Activated naive CD4-positive, alpha-beta T cell treated with anti-CD3 and anti-CD28 coated beads, Interleukin-2, amount 50 U/mL, for 24 hours (primary cell): ENCODE measurements around the gene PROM1.

Experiments used
- H3K27ac Mint-ChIP-seq: one replicate; pipeline ENCODE4 v1.8.0; 2021; ENCODE audit warnings: mild to moderate bottlenecking, mixed read lengths
- H3K27me3 Mint-ChIP-seq: one replicate; pipeline ENCODE4 v1.8.0; 2021; ENCODE audit warnings: mixed read lengths
- H3K36me3 Mint-ChIP-seq: one replicate; pipeline ENCODE4 v1.8.0; 2021; ENCODE audit warnings: mixed read lengths
- H3K4me1 Mint-ChIP-seq: one replicate; pipeline ENCODE4 v1.8.0; 2021; ENCODE audit warnings: mixed read lengths
- H3K4me3 Mint-ChIP-seq: one replicate; pipeline ENCODE4 v1.8.0; 2021; ENCODE audit warnings: mild to moderate bottlenecking, mixed read lengths
- H3K9me3 Mint-ChIP-seq: one replicate; pipeline ENCODE4 v1.8.0; 2021; ENCODE audit warnings: mixed read lengths

The PROM1 gene

DNA sequence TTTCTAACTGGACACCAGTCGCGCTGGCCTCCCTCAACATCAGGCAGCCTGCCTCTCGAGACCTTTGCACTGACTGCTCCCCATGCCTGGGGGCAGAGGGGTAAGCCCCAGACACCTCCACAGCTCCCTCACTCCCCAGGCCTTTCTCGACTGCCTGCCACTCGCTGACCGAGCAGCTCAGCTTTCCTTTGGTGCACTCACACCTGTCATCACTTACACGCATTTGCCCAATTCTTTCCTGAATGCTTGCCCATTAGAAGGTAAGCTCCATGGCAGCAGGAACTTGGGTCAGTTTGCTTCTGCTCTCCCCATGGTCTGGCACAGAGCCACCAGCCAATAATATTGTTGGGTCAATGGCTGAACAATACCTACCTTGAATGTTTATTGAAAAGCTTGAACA lies 32.2 kb upstream of the PROM1 start:
- H3K27me3 Mint-ChIP-seq, result no peaks in the 10 kb centered on the region
- no peaks in the 10 kb centered on the region for H3K4me1 Mint-ChIP-seq
- H3K4me3 Mint-ChIP-seq, result no peak overlapping the region
- no peaks in the 10 kb centered on the region for H3K36me3 Mint-ChIP-seq
- H3K9me3 Mint-ChIP-seq, result no peaks in the 10 kb centered on the region
- H3K27ac Mint-ChIP-seq, result no peak overlapping the region

GRCh38 chr4:16114546-16114945 lies 30.7 kb upstream of the PROM1 start:
- Mint-ChIP-seq H3K27ac (no peak overlapping the region), H3K9me3 (no peaks in the 10 kb centered on the region), H3K4me1 (no peaks in the 10 kb centered on the region), H3K36me3 (no peaks in the 10 kb centered on the region), H3K4me3 (no peak overlapping the region), H3K27me3 (no peaks in the 10 kb centered on the region)

DNA sequence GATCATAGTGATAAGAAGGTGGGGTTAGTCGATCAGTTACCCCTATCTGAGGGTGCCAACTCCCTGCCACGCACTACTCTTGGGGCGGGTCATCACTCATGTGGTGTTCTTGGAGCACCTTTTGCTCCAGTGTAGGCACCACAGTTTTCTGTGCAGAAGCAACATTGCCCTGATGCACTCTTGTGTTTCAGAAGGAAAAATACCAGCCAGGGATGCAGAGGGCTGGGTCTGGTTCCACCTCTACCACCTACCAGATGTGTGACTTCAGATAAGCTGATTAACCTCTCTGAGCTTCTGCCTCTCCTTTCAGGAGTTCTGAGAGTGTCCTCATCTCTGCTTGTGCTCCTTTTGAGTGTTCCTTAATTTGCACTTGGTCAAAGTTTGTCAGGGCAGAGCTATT lies 29.9 kb upstream of the PROM1 start:
- no peaks in the 10 kb centered on the region for H3K4me1 Mint-ChIP-seq
- no peaks in the 10 kb centered on the region for H3K36me3 Mint-ChIP-seq
- no peaks in the 10 kb centered on the region for H3K9me3 Mint-ChIP-seq
- H3K4me3 Mint-ChIP-seq, result no peak overlapping the region
- no peak overlapping the region for H3K27ac Mint-ChIP-seq
- no peaks in the 10 kb centered on the region for H3K27me3 Mint-ChIP-seq

DNA sequence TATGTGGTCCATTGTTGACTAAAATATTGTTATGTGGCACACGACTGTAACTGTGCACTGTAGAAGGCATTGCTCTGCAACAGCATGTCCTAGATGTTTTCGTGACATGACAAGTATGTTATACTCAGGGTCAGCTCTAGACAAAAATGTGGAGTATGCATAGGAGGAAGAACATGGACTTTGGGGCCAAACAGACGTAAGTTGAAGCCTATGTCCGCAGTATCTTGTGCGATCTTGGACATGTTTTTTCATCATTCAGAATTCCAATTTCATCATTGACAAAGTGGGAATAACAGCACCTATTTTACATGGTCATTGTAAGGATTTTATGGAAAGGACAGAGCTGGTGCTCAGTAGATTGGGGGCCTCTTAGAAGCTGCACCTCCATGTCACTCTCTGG lies 27.7 kb upstream of the PROM1 start:
- Mint-ChIP-seq H3K36me3 (no peaks in the 10 kb centered on the region), H3K27ac (no peak overlapping the region), H3K27me3 (no peaks in the 10 kb centered on the region), H3K4me3 (no peak overlapping the region), H3K4me1 (no peaks in the 10 kb centered on the region), H3K9me3 (no peaks in the 10 kb centered on the region)

DNA sequence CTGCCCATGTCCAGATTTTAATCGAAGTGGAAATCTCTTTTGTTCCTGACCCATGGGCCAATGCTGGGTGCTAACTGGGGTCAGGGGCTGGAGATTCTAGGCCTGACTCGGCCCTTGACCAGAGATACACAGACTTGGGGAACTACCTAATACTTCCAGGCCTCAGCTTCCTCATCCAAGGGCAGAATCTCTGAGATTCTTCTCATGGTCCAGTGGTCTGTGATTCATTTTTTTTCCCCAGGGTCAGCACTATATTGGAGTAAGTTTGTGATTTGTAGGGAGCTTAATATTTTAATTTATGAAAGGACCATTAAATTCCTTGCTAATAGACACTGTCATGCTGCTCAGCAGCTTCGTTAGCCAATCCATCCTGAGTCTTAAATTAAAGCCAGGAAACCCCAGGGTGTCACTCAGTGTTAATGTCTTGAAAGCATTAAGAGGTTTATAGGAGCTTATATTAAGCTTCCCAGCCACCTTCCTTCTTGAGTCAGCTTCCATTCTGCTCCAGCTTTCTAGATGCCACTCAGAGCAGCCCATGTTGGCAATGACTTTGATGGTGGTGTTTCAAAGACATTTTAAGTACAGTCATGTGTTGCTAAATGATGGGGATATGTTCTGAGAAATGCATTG lies 27.0 kb upstream of the PROM1 start:
- Mint-ChIP-seq H3K36me3 (no peaks in the 10 kb centered on the region), H3K4me1 (no peaks in the 10 kb centered on the region), H3K9me3 (no peaks in the 10 kb centered on the region), H3K27me3 (no peaks in the 10 kb centered on the region), H3K4me3 (no peak overlapping the region), H3K27ac (no peak overlapping the region)

GRCh38 chr4:16110199-16110598 lies 26.4 kb upstream of the PROM1 start:
- Mint-ChIP-seq H3K36me3 (no peaks in the 10 kb centered on the region), H3K9me3 (no peaks in the 10 kb centered on the region), H3K27ac (no peak overlapping the region), H3K4me1 (no peaks in the 10 kb centered on the region), H3K27me3 (no peaks in the 10 kb centered on the region), H3K4me3 (no peak overlapping the region)

DNA sequence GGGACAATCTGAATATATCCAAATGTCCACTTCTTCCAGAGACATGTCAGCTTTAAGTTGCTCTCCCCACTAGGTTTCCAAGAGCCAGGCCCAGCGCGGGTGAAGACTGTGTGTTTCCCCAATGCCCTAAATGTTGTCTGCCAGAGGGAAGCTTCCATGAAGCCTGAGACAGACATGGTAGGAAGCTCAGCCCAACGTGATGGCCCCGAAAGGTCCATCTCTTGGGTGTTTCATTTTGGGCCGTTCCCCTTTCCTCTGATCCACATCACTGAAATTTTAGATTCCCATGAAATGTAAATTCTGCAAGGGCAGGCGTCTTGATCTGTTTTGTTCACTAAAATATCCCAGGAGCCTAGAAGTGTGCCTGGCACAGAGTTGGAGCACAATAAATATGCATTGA lies 25.4 kb upstream of the PROM1 start:
- Mint-ChIP-seq H3K27ac (no peak overlapping the region), H3K27me3 (no peaks in the 10 kb centered on the region), H3K9me3 (no peaks in the 10 kb centered on the region), H3K4me1 (no peaks in the 10 kb centered on the region), H3K4me3 (no peak overlapping the region), H3K36me3 (no peaks in the 10 kb centered on the region)

- no peak overlapping the region for H3K27ac Mint-ChIP-seq
- H3K4me3 Mint-ChIP-seq, result no peak overlapping the region
- no peaks in the 10 kb centered on the region for H3K36me3 Mint-ChIP-seq
- H3K27me3 Mint-ChIP-seq, result no peaks in the 10 kb centered on the region
- no peaks in the 10 kb centered on the region for H3K9me3 Mint-ChIP-seq
- H3K4me1 Mint-ChIP-seq, result no peaks in the 10 kb centered on the region
These were observed 23.1 kb upstream of the PROM1 start for GRCh38 chr4:16106956-16107355.

DNA sequence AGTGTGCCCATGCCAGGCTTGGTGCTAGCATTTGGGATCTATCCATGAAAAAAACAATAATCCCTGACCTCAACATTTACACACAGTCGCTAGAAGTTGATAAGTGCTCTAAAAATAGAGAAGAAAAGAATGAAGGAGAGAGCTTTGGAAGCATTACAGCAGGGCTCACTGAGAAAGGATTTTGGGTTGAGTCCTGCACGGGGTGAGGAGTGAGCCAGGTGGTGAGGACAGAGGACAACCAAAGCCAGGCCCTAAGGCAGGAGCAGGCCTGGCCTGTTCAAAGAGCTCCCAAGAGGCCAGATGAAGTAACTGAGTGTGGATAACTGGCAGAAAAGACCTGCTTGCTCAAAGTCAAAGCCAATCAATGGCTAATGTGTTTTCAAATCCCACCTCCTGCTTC lies 20.7 kb upstream of the PROM1 start:
- Mint-ChIP-seq H3K9me3 (no peaks in the 10 kb centered on the region), H3K27me3 (peaks cover 2% of the 10 kb centered on the region), H3K36me3 (no peaks in the 10 kb centered on the region), H3K4me1 (no peaks in the 10 kb centered on the region), H3K4me3 (no peak overlapping the region), H3K27ac (no peak overlapping the region)

- Mint-ChIP-seq H3K27me3 (peaks cover 2% of the 10 kb centered on the region), H3K36me3 (no peaks in the 10 kb centered on the region), H3K4me1 (no peaks in the 10 kb centered on the region), H3K27ac (no peak overlapping the region), H3K4me3 (no peak overlapping the region), H3K9me3 (no peaks in the 10 kb centered on the region)
These were observed 18.5 kb upstream of the PROM1 start for GRCh38 chr4:16102356-16102755.

- Mint-ChIP-seq H3K9me3 (no peaks in the 10 kb centered on the region), H3K4me1 (no peaks in the 10 kb centered on the region), H3K36me3 (no peaks in the 10 kb centered on the region), H3K27me3 (peaks cover 3% of the 10 kb centered on the region), H3K27ac (no peak overlapping the region), H3K4me3 (no peak overlapping the region)
These were observed 17.0 kb upstream of the PROM1 start for GRCh38 chr4:16100833-16101232.

GRCh38 chr4:16092682-16093319 lies 9.0 kb upstream of the PROM1 start:
- peaks cover 34% of the 10 kb centered on the region for H3K27me3 Mint-ChIP-seq
- H3K9me3 Mint-ChIP-seq, result no peaks in the 10 kb centered on the region
- no peak overlapping the region for H3K4me3 Mint-ChIP-seq
- no peaks in the 10 kb centered on the region for H3K4me1 Mint-ChIP-seq
- H3K36me3 Mint-ChIP-seq, result no peaks in the 10 kb centered on the region
- H3K27ac Mint-ChIP-seq, result no peak overlapping the region

DNA sequence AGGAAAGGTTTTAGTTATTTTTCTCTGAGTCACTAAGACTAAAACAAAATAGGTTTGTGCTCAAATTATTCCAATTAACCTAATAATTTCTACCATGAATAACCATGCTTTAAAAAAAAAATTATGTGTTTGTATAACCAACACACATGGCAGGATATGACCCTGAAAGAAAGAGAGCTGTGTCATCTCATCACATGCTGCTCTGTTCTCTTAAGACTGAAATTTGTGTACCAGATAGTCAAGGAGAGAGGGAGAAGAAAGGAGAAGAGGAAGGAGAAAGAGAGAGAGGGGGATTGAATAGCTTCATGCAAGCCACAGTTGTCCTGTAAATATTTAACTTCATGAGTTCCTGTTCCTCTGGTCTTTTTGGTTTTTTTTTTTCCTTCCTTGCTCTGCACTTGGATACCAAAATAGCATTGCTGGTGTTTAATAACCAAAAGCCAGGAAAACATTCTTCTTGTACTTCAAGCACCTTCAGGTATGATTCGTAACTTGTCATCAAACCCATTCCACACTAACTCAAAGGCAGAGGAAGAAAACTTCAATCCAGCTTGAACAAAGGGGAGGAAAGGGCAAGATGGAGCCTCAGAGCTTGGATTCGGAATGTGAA lies 6.4 kb upstream of the PROM1 start:
- Mint-ChIP-seq H3K36me3 (no peaks in the 10 kb centered on the region), H3K4me1 (no peaks in the 10 kb centered on the region), H3K27ac (no peak overlapping the region), H3K4me3 (no peak overlapping the region), H3K27me3 (peaks cover 42% of the 10 kb centered on the region), H3K9me3 (no peaks in the 10 kb centered on the region)

DNA sequence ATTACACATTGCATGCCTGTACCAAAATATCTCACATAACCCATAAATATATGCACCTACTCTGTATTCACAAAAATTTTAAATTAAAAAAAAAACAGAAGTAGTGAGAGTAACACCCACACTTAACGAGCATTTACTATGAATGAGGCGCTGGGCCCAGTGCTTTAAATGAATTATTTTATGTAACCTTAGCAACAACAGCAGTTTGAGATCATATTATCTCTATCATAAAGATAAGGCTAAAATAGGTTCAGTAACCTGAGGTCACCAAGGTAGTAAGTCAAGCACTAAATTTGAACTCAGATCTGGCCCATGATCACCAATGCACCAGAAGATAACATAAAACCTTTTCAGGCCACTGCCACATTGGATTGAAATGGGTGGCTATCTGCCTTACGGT lies 5.3 kb upstream of the PROM1 start:
- peaks cover 45% of the 10 kb centered on the region for H3K27me3 Mint-ChIP-seq

DNA sequence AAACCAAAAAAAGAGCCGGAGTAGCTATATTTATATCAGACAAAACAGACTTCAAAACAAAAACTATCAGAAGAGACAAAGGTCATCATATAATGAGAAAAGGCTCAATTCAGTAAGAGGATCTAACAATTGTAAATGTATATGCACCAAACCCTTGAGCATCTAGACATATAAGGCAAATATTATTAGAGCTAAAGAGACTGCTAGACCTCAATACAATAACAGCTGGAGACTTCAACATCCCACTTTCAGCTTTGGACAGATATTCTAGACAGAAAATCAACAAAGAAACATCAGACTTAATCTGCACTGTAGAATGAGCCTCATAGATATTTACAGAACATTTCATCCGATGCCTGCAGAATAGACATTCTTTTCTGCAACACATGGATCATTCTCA lies 4.8 kb upstream of the PROM1 start:
- H3K4me1 Mint-ChIP-seq, result peaks cover 6% of the 10 kb centered on the region
- peaks cover 49% of the 10 kb centered on the region for H3K27me3 Mint-ChIP-seq
- H3K27ac Mint-ChIP-seq, result no peak overlapping the region
- H3K9me3 Mint-ChIP-seq, result no peaks in the 10 kb centered on the region
- no peaks in the 10 kb centered on the region for H3K36me3 Mint-ChIP-seq
- no peak overlapping the region for H3K4me3 Mint-ChIP-seq

More for the DNA sequence above, 5.3 kb upstream of the PROM1 start:
- H3K9me3 Mint-ChIP-seq, result no peaks in the 10 kb centered on the region
- no peak overlapping the region for H3K27ac Mint-ChIP-seq
- H3K4me1 Mint-ChIP-seq, result peaks cover 2% of the 10 kb centered on the region
- H3K4me3 Mint-ChIP-seq, result no peak overlapping the region
- H3K36me3 Mint-ChIP-seq, result no peaks in the 10 kb centered on the region

GRCh38 chr4:16085822-16086221 lies 2.0 kb upstream of the PROM1 start:
- Mint-ChIP-seq H3K4me1 (peaks cover 19% of the 10 kb centered on the region), H3K9me3 (no peaks in the 10 kb centered on the region), H3K27me3 (peaks cover 48% of the 10 kb centered on the region), H3K27ac (no peak overlapping the region), H3K4me3 (no peak overlapping the region), H3K36me3 (no peaks in the 10 kb centered on the region)
